ENCODE data around the gene SND1. TPM values are rescaled to one million over a fixed set of nuclear protein-coding genes. Genes with fewer than 3 reads are reported as not detected.

The SND1 gene
- total and polyA plus RNA-seq, 2 of the 4 experiments (the other 2 are of a cell fraction), result 154 to 294 TPM

- CTCF ChIA-PET, result no interaction called here
- peak; percentile 67 for ATAC-seq (ENCODE audit: low read depth)
- Histone ChIP-seq H3K9me1 (ENCODE audit: insufficient read depth, low read length) (peaks cover 4% of the 10 kb centered on the region; the same call in 1 of the 2 replicates), H3K9ac (ENCODE audit: low read depth, low read length) (peak overlapping the region; percentile 8; the same call in 1 of the 2 replicates), H3K27me3 (ENCODE audit: control insufficient read depth, insufficient read depth, low read length) (no peaks in the 10 kb centered on the region), H3K79me1 (ENCODE audit: low read depth in 1 of 2, low read length in 2 of 2) (no peaks in the 10 kb centered on the region), H2BK15ac (ENCODE audit: low read depth, low read length) (no peak overlapping the region), H3K4me2 (ENCODE audit: low read depth, low read length) (peak overlapping the region; percentile 52; the same call in 1 of the 2 replicates), H3K23ac (ENCODE audit: low read depth, low read length) (no peak overlapping the region; the same call in 1 of the 2 replicates), H3K4me3 (ENCODE audit: insufficient read depth, low read depth, low read length) (no peak overlapping the region), H2BK20ac (ENCODE audit: low read depth, low read length) (peak overlapping the region; percentile 64), H3K14ac (replicated peaks; ENCODE audit: low read depth, low read length) (peak overlapping the region; percentile 73), H2AK5ac (ENCODE audit: low read depth, low read length) (no peak overlapping the region), H2AFZ (replicated peaks; ENCODE audit: low read length, poor library complexity) (peak overlapping the region; percentile 58), H2BK120ac (ENCODE audit: low read depth, low read length) (peak overlapping the region; percentile 82), H3K4me1 (ENCODE audit: control insufficient read depth, insufficient read depth, low read length) (peaks cover 7% of the 10 kb centered on the region), H4K20me1 (ENCODE audit: insufficient read depth, low read length) (no peaks in the 10 kb centered on the region), H4K5ac (ENCODE audit: low read depth, low read length) (peak overlapping the region; percentile 69), H4K91ac (ENCODE audit: insufficient read depth, low read depth, low read length) (peak overlapping the region; percentile 43), H4K8ac (ENCODE audit: low read depth in 2 of 2, low read length in 2 of 2) (peak overlapping the region in 1 of 2 experiments; percentile 69; a peak in 2 of 4 replicates), H3K9me3 (ENCODE audit: control insufficient read depth, insufficient read depth, low read length) (no peaks in the 10 kb centered on the region), H3K27ac (ENCODE audit: insufficient read depth, low read length) (peak overlapping the region; percentile 46; the same call in 1 of the 2 replicates), H3K36me3 (ENCODE audit: control insufficient read depth, insufficient read depth, low read length) (no peaks in the 10 kb centered on the region), H3K56ac (ENCODE audit: extremely low read depth, insufficient read depth, low read length) (no peak overlapping the region), H3K18ac (ENCODE audit: low read depth, low read length) (peak overlapping the region; percentile 51), H2AK9ac (replicated peaks; ENCODE audit: low read depth, low read length, poor library complexity) (no peak overlapping the region), H3K4ac (ENCODE audit: low read depth, low read length) (peak overlapping the region; percentile 73), H2BK5ac (ENCODE audit: low read depth, low read length, poor library complexity, severe bottlenecking) (no peak overlapping the region)
- dilution Hi-C loops (cut with HindIII; ENCODE audit: low sequenced_read_pairs, unreplicated experiment), result no loop called here
- no CpG with 5 or more reads among the region's 2 CpGs for WGBS, 2 experiments (ENCODE audit: extremely low coverage in 2 of 2, insufficient read length in 1 of 2)
- POLR2A ChIA-PET (ENCODE audit: unreplicated experiment), result interaction anchor here (0.7 kb wide), 1 partner anchor 746 kb away, joined by 3 read pairs; no protein-coding TSS in a partner anchor
- TF ChIP-seq POLR2A (IDR thresholded peaks at IDR 0.05; ENCODE audit: low read depth, low read length), result no peak
- peak; percentile 20; the same call in 1 of the 2 replicates for TF ChIP-seq CEBPB (IDR thresholded peaks at IDR 0.05; ENCODE audit: low read depth, low read length)
- no peak for TF ChIP-seq MAZ (IDR thresholded peaks at IDR 0.05; ENCODE audit: borderline replicate concordance, low read depth, low read length)
- no peak for TF ChIP-seq MXI1 (IDR thresholded peaks at IDR 0.05; ENCODE audit: borderline replicate concordance, low read depth, low read length)
- no peak for TF ChIP-seq ELK1 (IDR thresholded peaks at IDR 0.05; ENCODE audit: borderline replicate concordance, low read depth, low read length)
- DNase-seq, result peak; percentile 54
- BruUV-seq (replicated peaks), result no TSS peak
- intact Hi-C loops (cut with micrococcal nuclease), result no loop called here
- in situ Hi-C loops (cut with MboI; ENCODE audit: low sequenced_read_pairs), result no loop called here
Measured at GRCh38 chr7:127644484-127644883, 7.5 kb upstream of the SND1 start.
